Mesenchymal stem cell (in vitro differentiated cells and primary cell): ENCODE measurements around the gene GPR161.

Experiments used
- DNase-seq: peaks from one replicate; pipeline ENCODE4 v3.0.0-alpha.2; 2013
- H2AFZ ChIP-seq: one replicate; pipeline ENCODE4 v1.6.1; 2013; ENCODE audit warnings: low read depth, mild to moderate bottlenecking, control low read depth, inconsistent platforms, low read length, moderate library complexity
- H2AK5ac ChIP-seq: 2 replicates; pipeline ENCODE4 v1.6.1; 2013; ENCODE audit warnings: low read length, moderate library complexity, mild to moderate bottlenecking, inconsistent platforms; ENCODE audit not compliant: severe bottlenecking
- H2BK120ac ChIP-seq: one replicate; pipeline ENCODE4 v1.6.1; 2013; ENCODE audit warnings: low read depth, mild to moderate bottlenecking, inconsistent platforms, low read length, moderate library complexity
- H2BK12ac ChIP-seq, 2 experiments: one replicate each; pipeline ENCODE4 v1.6.1; 2013; ENCODE audit warnings: inconsistent platforms in 2 of 2, low read length in 2 of 2, mild to moderate bottlenecking in 2 of 2, moderate library complexity in 2 of 2, control low read depth in 1 of 2
- H2BK15ac ChIP-seq: one replicate; pipeline ENCODE4 v1.6.1; 2013; ENCODE audit warnings: mild to moderate bottlenecking, low read depth, inconsistent platforms; ENCODE audit not compliant: poor library complexity, severe bottlenecking
- H2BK5ac ChIP-seq: 2 replicates; pipeline ENCODE4 v1.6.1; 2013; ENCODE audit warnings: low read depth, mild to moderate bottlenecking, low read length, control low read depth, inconsistent platforms; ENCODE audit not compliant: poor library complexity, severe bottlenecking
- H3K14ac ChIP-seq, 2 experiments: one replicate each; pipeline ENCODE4 v1.6.1; 2013; ENCODE audit warnings: inconsistent platforms in 2 of 2, low read length in 2 of 2, control low read depth in 1 of 2, mild to moderate bottlenecking in 1 of 2, moderate library complexity in 1 of 2
- H3K18ac ChIP-seq, 2 experiments: one replicate each; pipeline ENCODE4 v1.6.1; 2013; ENCODE audit warnings: inconsistent platforms in 2 of 2, low read length in 2 of 2, control low read depth in 1 of 2, low read depth in 1 of 2, mild to moderate bottlenecking in 1 of 2
- H3K23ac ChIP-seq, 2 experiments: one replicate each; pipeline ENCODE4 v1.6.1; 2013; ENCODE audit warnings: inconsistent platforms in 2 of 2, low read length in 2 of 2, mild to moderate bottlenecking in 2 of 2, moderate library complexity in 2 of 2, control low read depth in 1 of 2
- H3K27ac ChIP-seq: 2 replicates; pipeline ENCODE4 v1.5.1; 2013; ENCODE audit warnings: mild to moderate bottlenecking, moderate library complexity, low read length, control low read depth, inconsistent platforms; ENCODE audit not compliant: poor library complexity, severe bottlenecking
- H3K27me3 ChIP-seq, 2 experiments: 2 replicates each; pipeline versions ENCODE4 v1.6.1 to v1.7.0; 2013; ENCODE audit warnings: low read length in 2 of 2, mild to moderate bottlenecking in 2 of 2, moderate library complexity in 2 of 2, control low read depth in 1 of 2, inconsistent platforms in 1 of 2; ENCODE audit not compliant: control insufficient read depth in 1 of 2, insufficient read depth in 1 of 2
- H3K36me3 ChIP-seq, 2 experiments: 2 replicates each; pipeline versions ENCODE4 v1.6.1 to v1.7.0; 2013; ENCODE audit warnings: low read length in 2 of 2, control low read depth in 1 of 2, inconsistent platforms in 1 of 2, low read depth in 1 of 2, mild to moderate bottlenecking in 1 of 2; ENCODE audit not compliant: insufficient read depth in 2 of 2, control insufficient read depth in 1 of 2
- H3K4ac ChIP-seq, 2 experiments: one replicate each; pipeline ENCODE4 v1.6.1; 2013; ENCODE audit warnings: inconsistent platforms in 2 of 2, low read length in 2 of 2, mild to moderate bottlenecking in 2 of 2, moderate library complexity in 2 of 2, control low read depth in 1 of 2, low read depth in 1 of 2
- H3K4me1 ChIP-seq: 2 replicates; pipeline ENCODE4 v1.6.1; 2013; ENCODE audit warnings: low read depth, low read length, control low read depth; ENCODE audit not compliant: control insufficient read depth, insufficient read depth
- H3K4me2 ChIP-seq: 2 replicates; pipeline ENCODE4 v1.6.1; 2013; ENCODE audit warnings: low read length, mild to moderate bottlenecking, inconsistent platforms; ENCODE audit not compliant: poor library complexity, severe bottlenecking
- H3K4me3 ChIP-seq, 2 experiments: 2 replicates each; pipeline versions ENCODE4 v1.5.1 to v1.7.0; 2013; ENCODE audit warnings: low read length in 2 of 2, mild to moderate bottlenecking in 2 of 2, control low read depth in 1 of 2, low read depth in 1 of 2; ENCODE audit not compliant: insufficient read depth in 1 of 2
- H3K79me1 ChIP-seq: replicated peaks from 2 replicates; pipeline ENCODE4 v1.6.1; 2013; ENCODE audit warnings: mild to moderate bottlenecking, control low read depth, low read length, inconsistent platforms; ENCODE audit not compliant: poor library complexity, severe bottlenecking
- H3K9ac ChIP-seq: 2 replicates; pipeline ENCODE4 v1.7.0; 2013; ENCODE audit warnings: mild to moderate bottlenecking, low read length, moderate library complexity
- H3K9me3 ChIP-seq: 2 replicates; pipeline ENCODE4 v1.7.0; 2013; ENCODE audit warnings: mild to moderate bottlenecking, low read length; ENCODE audit not compliant: control insufficient read depth
- H4K8ac ChIP-seq: one replicate; pipeline ENCODE4 v1.6.1; 2013; ENCODE audit warnings: inconsistent platforms, mild to moderate bottlenecking, low read length, moderate library complexity
- H4K91ac ChIP-seq: one replicate; pipeline ENCODE4 v1.6.1; 2013; ENCODE audit warnings: mild to moderate bottlenecking, low read length, inconsistent platforms
- WGBS: methylation state at CpG from one replicate; pipeline ENCODE4 v1.1.7; 2013; ENCODE audit warnings: mixed read lengths; 5-methylcytosine and 5-hydroxymethylcytosine counted together

Gene GPR161

DNA sequence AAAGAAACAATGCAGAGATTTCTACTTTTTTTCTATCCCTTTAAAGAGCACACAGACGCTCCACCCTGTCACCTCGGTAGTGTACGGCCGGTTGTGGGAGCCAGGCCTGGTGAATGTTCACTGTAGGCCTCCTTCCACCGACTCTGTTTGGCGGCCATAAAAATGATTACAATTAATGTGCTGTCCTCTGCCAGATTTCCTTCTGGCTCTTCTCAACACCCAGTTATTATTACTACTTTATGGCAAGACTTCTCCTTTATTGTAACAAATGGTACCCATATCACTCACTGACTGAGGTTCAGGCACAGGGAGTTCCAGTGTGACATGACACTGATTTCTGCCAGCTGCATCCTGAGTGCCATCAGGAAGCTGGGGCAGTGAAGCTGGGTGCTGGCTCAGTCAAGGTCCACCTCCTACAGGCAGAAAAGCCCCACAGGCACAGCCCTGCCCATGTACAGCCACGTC lies 37.4 kb downstream of the GPR161 start:
- WGBS, result 92% methylated on average over 6 of the region's 7 CpGs

DNA sequence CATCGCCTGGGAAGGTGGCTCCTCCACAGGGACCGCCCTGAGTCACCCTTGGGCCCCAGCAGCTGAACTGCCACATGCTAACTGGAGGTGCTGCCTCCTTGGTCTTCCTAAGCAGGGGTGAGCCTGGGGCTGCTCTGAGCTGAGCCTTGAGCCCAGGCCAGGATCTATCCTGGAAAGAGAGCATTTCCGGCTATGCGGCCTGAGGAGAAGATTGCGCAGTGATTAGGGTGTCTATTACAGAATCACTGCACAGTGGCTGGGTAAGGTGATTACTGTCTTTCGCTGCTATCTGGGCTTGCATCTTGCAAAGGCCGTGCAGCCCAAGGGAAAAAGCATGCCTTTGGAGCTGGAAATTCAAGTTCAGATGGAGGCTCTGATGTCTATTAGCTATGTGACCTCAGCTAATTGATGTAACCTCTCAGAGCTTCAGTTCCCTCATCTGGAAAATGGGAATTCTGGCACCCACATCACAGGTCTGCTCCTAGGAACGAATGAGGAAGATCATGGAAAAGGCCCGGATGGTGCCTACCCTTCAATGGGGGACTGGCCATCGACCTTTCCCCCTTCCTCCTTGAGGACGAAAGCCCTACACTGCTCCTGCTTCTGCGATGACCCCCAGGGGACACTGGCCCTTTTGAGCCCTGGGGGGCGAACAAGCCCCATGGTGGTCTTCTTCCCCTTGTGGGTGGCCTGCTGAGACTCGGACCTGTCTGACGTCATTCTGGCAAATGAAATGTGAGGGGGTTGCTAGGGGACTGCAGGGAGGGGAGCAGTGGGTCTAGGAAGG lies 38.0 kb downstream of the GPR161 start:
- no peak overlapping the region for H3K9ac ChIP-seq
- H3K14ac ChIP-seq, result no peak overlapping the region
- H2BK120ac ChIP-seq, result no peak overlapping the region
- no peak overlapping the region for H4K8ac ChIP-seq
- H2BK15ac ChIP-seq, result no peak overlapping the region
- no peak overlapping the region for H3K4ac ChIP-seq
- no peak overlapping the region for H3K23ac ChIP-seq
- no peaks in the 10 kb centered on the region for H3K27me3 ChIP-seq
- DNase-seq, result no peak
- no peak overlapping the region for H2BK12ac ChIP-seq
- H3K18ac ChIP-seq, result no peak overlapping the region
- no peak overlapping the region for H3K4me2 ChIP-seq
- H2BK5ac ChIP-seq, result no peak overlapping the region
- peaks cover 8% of the 10 kb centered on the region for H3K79me1 ChIP-seq
- no peak overlapping the region for H4K91ac ChIP-seq
- H3K36me3 ChIP-seq, result peaks cover 15 to 47% of the 10 kb centered on the region in 2 experiments
- no peak overlapping the region for H3K4me3 ChIP-seq
- no peak overlapping the region for H2AFZ ChIP-seq
- WGBS, result 96% methylated on average over 13 of the region's 15 CpGs
- H3K4me1 ChIP-seq, result peaks cover 1% of the 10 kb centered on the region
- no peak overlapping the region for H2AK5ac ChIP-seq
- H3K9me3 ChIP-seq, result no peaks in the 10 kb centered on the region
- no peak overlapping the region for H3K27ac ChIP-seq

More for the DNA sequence above, 37.4 kb downstream of the GPR161 start:
- Histone ChIP-seq H3K27ac (no peak overlapping the region), H2BK120ac (no peak overlapping the region), H3K9ac (no peak overlapping the region), H3K4me3 (no peak overlapping the region), H3K14ac (no peak overlapping the region), H4K91ac (no peak overlapping the region), H2AFZ (no peak overlapping the region), H3K23ac (no peak overlapping the region), H4K8ac (no peak overlapping the region), H2BK12ac (no peak overlapping the region), H3K27me3 (no peaks in the 10 kb centered on the region), H3K36me3 (peaks cover 22 to 50% of the 10 kb centered on the region in 2 experiments), H3K4me2 (no peak overlapping the region), H3K79me1 (peaks cover 9% of the 10 kb centered on the region), H3K4me1 (peaks cover 1% of the 10 kb centered on the region), H2BK15ac (no peak overlapping the region), H2BK5ac (no peak overlapping the region), H3K4ac (no peak overlapping the region), H3K9me3 (no peaks in the 10 kb centered on the region), H2AK5ac (no peak overlapping the region), H3K18ac (no peak overlapping the region)
- DNase-seq, result no peak

DNA sequence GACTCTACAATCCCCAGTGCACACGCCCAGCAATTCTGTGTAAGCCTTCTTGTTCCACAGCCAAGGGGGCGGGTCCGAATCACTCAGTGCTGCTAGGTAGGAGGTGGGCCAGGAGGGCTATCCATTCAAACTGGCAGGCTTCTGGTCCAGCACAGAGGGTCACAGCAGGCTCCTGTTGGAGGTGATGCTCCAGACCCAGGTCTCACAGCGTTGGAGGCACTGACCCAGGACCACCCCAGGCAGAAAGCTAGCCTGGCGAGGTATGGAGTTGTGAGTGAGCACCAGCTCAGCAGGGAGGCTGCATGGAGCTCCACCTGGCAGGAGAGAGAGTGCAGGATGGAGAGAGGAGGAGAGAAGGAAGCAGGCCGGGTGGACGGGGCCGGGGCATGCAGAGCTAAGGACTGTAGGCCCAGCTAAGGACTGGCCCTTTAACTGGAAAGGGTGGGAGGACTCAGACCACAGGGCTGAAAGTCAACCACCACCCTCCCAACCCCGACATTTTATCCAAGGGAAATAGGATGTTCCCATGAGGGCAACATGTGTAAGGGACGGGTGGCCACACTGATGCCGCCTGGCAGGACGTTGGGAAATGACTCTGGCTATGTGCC lies 38.7 kb downstream of the GPR161 start:
- Histone ChIP-seq H3K4me2 (no peak overlapping the region), H3K27ac (no peak overlapping the region), H4K8ac (no peak overlapping the region), H3K14ac (no peak overlapping the region), H3K9ac (no peak overlapping the region), H2BK12ac (no peak overlapping the region), H3K23ac (no peak overlapping the region), H3K4ac (no peak overlapping the region), H2AFZ (no peak overlapping the region), H3K4me3 (no peak overlapping the region), H2AK5ac (no peak overlapping the region), H2BK15ac (no peak overlapping the region), H3K4me1 (peaks cover 1% of the 10 kb centered on the region), H3K79me1 (peaks cover 7% of the 10 kb centered on the region), H3K27me3 (no peaks in the 10 kb centered on the region), H3K18ac (no peak overlapping the region), H4K91ac (no peak overlapping the region), H3K9me3 (no peaks in the 10 kb centered on the region), H2BK5ac (no peak overlapping the region), H3K36me3 (peaks cover 14 to 49% of the 10 kb centered on the region in 2 experiments), H2BK120ac (no peak overlapping the region)
- 96% methylated on average over 12 of the region's 12 CpGs for WGBS
- DNase-seq, result no peak

DNA sequence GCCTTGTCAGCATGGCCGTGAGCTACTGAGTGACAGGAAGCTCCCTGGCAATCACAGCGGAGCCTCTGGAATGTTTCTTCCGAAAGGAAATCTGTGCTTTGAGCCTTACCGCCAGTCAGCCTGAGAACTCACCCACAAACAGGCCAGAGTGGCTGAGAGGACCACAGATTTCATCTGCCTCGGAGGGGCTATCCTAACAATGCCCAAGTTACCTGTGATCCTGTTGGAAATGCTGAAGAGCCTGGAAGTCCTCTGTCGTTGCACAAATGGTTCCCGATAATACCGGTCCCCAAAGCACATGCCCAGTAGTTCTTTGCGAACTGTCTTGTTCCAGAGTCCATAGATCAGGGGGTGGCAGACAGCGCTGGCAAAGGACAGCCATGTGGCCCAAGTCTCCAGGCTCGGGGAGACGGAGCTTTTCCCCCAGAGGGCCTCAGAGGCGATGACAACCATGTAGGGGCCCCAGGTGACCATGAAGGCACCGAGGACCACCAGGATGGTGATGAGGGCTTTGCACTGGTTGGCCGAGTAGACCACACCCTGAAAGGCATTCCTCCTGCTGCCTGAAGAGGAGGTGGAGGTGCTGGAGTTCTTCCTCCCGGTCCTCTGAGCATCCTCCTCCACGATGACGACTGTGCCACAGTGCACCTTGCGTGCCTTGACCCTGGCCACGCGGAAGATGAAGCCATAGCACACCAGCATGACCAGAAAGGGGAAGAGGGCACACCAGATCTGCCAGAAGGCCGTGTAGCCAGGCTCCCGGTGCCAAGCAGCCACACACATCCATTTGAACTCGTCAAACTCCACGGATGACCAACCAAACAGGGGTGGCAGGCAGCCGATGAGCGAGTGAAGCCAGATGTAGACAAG lies 40.2 kb downstream of the GPR161 start:
- peaks cover 14 to 50% of the 10 kb centered on the region in 2 experiments for H3K36me3 ChIP-seq
- no peak for DNase-seq
- no peak overlapping the region for H2BK120ac ChIP-seq
- no peak overlapping the region for H4K8ac ChIP-seq
- no peak overlapping the region for H3K4ac ChIP-seq
- no peak overlapping the region for H2BK5ac ChIP-seq
- no peak overlapping the region for H4K91ac ChIP-seq
- H3K4me1 ChIP-seq, result peaks cover 1% of the 10 kb centered on the region
- H2BK15ac ChIP-seq, result no peak overlapping the region
- peaks cover 10% of the 10 kb centered on the region for H3K79me1 ChIP-seq
- no peaks in the 10 kb centered on the region for H3K27me3 ChIP-seq
- H3K14ac ChIP-seq, result no peak overlapping the region
- no peak overlapping the region for H2BK12ac ChIP-seq
- no peak overlapping the region for H3K27ac ChIP-seq
- no peak overlapping the region for H3K4me2 ChIP-seq
- H3K9me3 ChIP-seq, result no peaks in the 10 kb centered on the region
- H3K23ac ChIP-seq, result no peak overlapping the region
- H3K18ac ChIP-seq, result no peak overlapping the region
- no peak overlapping the region for H3K4me3 ChIP-seq
- no peak overlapping the region for H2AFZ ChIP-seq
- WGBS, result 97% methylated on average over 27 of the region's 27 CpGs
- H3K9ac ChIP-seq, result no peak overlapping the region
- H2AK5ac ChIP-seq, result no peak overlapping the region
